Testis (tissue), 3 donors: ENCODE data around the gene BCAS3. TPM values are rescaled to one million over a fixed set of nuclear protein-coding genes. Genes with fewer than 3 reads are reported as not detected.
"Not testable (repeated sequence)": the region's sequence is repeated elsewhere in the genome, so short reads cannot be mapped to it uniquely, and the experiment has no call there.

Experiments used
- DNase-seq: peaks from one replicate; pipeline ENCODE4 v3.0.0-alpha.2; 2019
- H3K27ac ChIP-seq, 2 donors: fragments of 200-600 bp; sonication (generic); one replicate each; pipeline ENCODE4 v1.5.1; 2019
- H3K27me3 ChIP-seq: fragments of 200-600 bp; sonication (generic); one replicate; pipeline ENCODE4 v1.5.1; 2019
- H3K36me3 ChIP-seq: fragments of 200-600 bp; sonication (generic); one replicate; pipeline ENCODE4 v1.5.1; 2017; ENCODE audit warnings: low read depth; ENCODE audit errors: missing control alignments
- H3K4me1 ChIP-seq: fragments of 200-600 bp; sonication (generic); one replicate; pipeline ENCODE4 v1.5.1; 2019
- H3K4me3 ChIP-seq, 2 donors: fragments of 200-600 bp; sonication (generic); one replicate each; pipeline ENCODE4 v1.5.1; 2017 to 2019
- H3K9me3 ChIP-seq: fragments of 200-600 bp; sonication (generic); one replicate; pipeline ENCODE4 v1.5.1; 2017
- CTCF ChIP-seq, 3 experiments: fragments of 450-650 bp in 2 of 3; fragments of 200-600 bp in 1 of 3; sonication (generic) in 1 of 3; IDR thresholded peaks; one replicate each; pipeline ENCODE4 v1.5.1; 2016 to 2019; ENCODE audit warnings: antibody characterized with exemption in 3 of 3, mild to moderate bottlenecking in 2 of 3, moderate library complexity in 1 of 3
- POLR2A ChIP-seq: fragments of 450-650 bp; IDR thresholded peaks from one replicate; pipeline ENCODE4 v1.6.1; 2017; ENCODE audit warnings: antibody characterized with exemption, mild to moderate bottlenecking, moderate library complexity
- WGBS, 2 donors: methylation state at CpG; one replicate each; pipeline ENCODE4 v1.1.5; 2018; 5-methylcytosine and 5-hydroxymethylcytosine counted together
- intact Hi-C: fragments of 100-400 bp; cut with DNase I; formaldehyde crosslinking; loops from one replicate; pipeline ENCODE4 v1.15.1; 2023; ENCODE audit warnings: low total_unique reads
- polyA plus RNA-seq: library from polyadenylated mRNA; stranded (reverse); fragments of 350-450 nt; fragmentation: Illumina TruSeq; extraction: RNeasy Lipid Tissue Mini Kit (QIAGEN cat#74804); gene quantifications from one replicate; pipeline ENCODE4 v1.2.3, GENCODE V29; 2014; ENCODE audit warnings: low read depth, low replicate concordance; ENCODE audit not compliant: insufficient read depth
- total RNA-seq, 2 donors: library from RNA; depleted of rRNA; stranded (reverse); fragments of >200 nt; gene quantifications; one replicate each; pipeline ENCODE4 v1.2.3, GENCODE V29; 2016

Gene BCAS3
- total and polyA plus RNA-seq, 3 donors from 2014 or later = 54.8 to 96.7 (median 73.0) TPM

- WGBS, 2 donors = 87 to 96% methylated on average over 4 of the region's 4 CpGs
- H3K36me3 ChIP-seq = no peaks in the 10 kb centered on the region
These were observed 90.2 kb downstream of the BCAS3 start for GRCh38 chr17:60767744-60768308.

DNA sequence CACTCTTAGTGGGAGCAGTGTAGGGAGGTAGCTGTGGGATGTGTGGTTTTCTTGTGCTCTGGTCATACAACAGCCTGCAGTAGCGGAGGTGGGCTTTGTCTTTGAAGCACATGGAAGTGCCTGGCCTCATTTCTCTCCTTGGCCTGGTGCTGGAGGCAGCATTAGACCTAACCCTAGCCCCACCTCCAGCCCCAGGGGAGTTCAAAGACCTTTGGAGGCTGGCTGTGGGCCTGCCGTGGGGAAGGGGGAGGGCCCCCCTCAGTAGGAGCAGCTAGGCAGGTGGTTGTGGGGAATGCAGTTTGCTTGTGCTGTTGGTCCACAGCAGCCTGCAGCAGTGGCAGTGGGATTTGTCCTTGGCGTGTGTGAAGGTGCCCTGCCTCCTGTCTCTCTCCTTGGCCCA lies 91.7 kb downstream of the BCAS3 start:
- 88% methylated on average over 1 to 3 of the region's 3 CpGs for whole genome bisulfite sequencing, 2 donors

More at GRCh38 chr17:60767744-60768308, 90.2 kb downstream of the BCAS3 start:
- Histone ChIP-seq H3K4me3 (no peak overlapping the region), H3K9me3 (no peaks in the 10 kb centered on the region), H3K27me3 (no peaks in the 10 kb centered on the region), H3K27ac (no peak overlapping the region), H3K4me1 (no peaks in the 10 kb centered on the region)
- no peak for TF ChIP-seq CTCF (IDR thresholded peaks at IDR 0.05)
- no peak for TF ChIP-seq POLR2A
- DNase-seq = no peak
- intact Hi-C loops = no loop called here

DNA sequence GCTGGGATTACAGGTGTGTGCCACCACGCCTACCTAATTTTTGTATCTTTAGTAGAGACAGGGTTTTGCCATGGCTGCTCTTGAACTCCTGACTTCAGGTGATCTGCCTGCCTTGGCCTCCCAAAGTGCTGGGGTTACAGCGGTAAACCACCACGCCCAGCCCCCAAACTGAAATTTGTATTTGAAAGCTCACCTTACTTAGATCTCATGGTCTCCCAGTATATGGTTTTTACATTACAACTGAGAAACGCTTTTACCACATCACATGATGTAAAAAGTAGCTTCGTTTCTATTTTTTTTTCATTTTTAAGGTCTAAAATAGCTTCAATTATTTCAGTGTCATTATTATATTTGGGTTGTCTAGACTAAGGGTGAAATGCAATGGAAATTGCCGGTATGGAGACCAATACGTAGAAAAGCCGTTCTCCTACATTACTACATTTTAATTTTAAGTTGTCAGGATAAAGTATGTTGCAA lies 93.3 kb downstream of the BCAS3 start:
- Histone ChIP-seq H3K4me1 (no peaks in the 10 kb centered on the region), H3K27ac (no peak overlapping the region), H3K9me3 (no peaks in the 10 kb centered on the region), H3K27me3 (no peaks in the 10 kb centered on the region), H3K4me3 (no peak overlapping the region), H3K36me3 (no peaks in the 10 kb centered on the region)
- TF ChIP-seq CTCF (IDR thresholded peaks at IDR 0.05) (no peak), POLR2A (no peak)
- 94 to 98% methylated on average over 8 of the region's 8 CpGs for WGBS, 2 donors
- no peak for DNase-seq
- intact Hi-C loops = no loop called here

More for the DNA sequence above, 91.7 kb downstream of the BCAS3 start:
- Histone ChIP-seq H3K27me3 (no peaks in the 10 kb centered on the region), H3K4me1 (no peaks in the 10 kb centered on the region), H3K27ac (no peak overlapping the region), H3K9me3 (no peaks in the 10 kb centered on the region), H3K4me3 (no peak overlapping the region), H3K36me3 (no peaks in the 10 kb centered on the region)
- DNase-seq = no peak
- intact Hi-C loops = no loop called here
- TF ChIP-seq POLR2A (no peak), CTCF (IDR thresholded peaks at IDR 0.05) (no peak)

DNA sequence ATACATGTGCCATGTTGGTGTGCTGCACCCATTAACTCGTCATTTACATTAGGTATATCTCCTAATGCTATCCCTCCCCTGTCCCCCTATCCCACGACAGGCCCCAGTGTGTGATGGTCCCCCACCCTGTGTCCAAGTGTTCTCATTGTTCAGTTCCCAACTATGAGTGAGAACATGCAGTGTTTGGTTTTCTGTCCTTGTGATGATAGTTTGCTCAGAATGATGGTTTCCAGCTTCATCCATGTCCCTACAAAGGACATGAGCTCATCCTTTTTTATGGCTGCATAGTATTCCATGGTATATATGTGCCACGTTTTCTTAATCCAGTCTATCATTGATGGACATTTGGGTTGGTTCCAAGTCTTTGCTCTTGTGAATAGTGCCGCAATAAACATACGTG lies 94.0 kb downstream of the BCAS3 start:
- H3K4me3 ChIP-seq, H3K4me1 ChIP-seq, H3K36me3 ChIP-seq, H3K27ac ChIP-seq, DNase-seq, H3K9me3 ChIP-seq, intact Hi-C loops, H3K27me3 ChIP-seq: not testable (repeated sequence)
- 83 to 94% methylated on average over 5 of the region's 5 CpGs for WGBS, 2 donors

DNA sequence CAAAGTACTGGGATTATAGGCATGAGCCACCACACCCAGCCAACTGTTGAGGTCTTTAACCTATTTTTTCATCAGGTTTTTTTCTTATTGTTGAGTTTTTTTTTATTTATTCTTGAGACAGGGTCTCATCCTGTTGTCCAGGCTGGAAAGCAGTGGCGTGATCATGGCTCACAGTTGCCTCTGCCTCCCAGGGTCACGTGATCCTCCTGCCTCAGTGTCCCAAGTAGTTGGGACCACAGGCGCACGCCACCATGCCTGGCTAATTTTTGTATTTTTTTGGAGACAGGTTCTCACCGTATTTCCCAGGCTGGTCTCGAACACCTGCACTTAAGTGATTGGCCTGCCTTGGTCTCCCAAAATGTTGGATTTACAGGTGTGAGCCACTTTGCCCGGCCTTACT lies 95.9 kb downstream of the BCAS3 start:
- WGBS, 2 donors = 95 to 96% methylated on average over 7 of the region's 7 CpGs
- TF ChIP-seq CTCF (IDR thresholded peaks at IDR 0.05) = no peak
- TF ChIP-seq POLR2A = no peak
- H3K9me3 ChIP-seq = no peaks in the 10 kb centered on the region
- no peaks in the 10 kb centered on the region for H3K4me1 ChIP-seq
- intact Hi-C loops = no loop called here
- no peaks in the 10 kb centered on the region for H3K36me3 ChIP-seq
- DNase-seq = no peak
- H3K27ac ChIP-seq = no peak overlapping the region
- H3K4me3 ChIP-seq = no peak overlapping the region
- H3K27me3 ChIP-seq = no peaks in the 10 kb centered on the region
